ENCODE results near the gene ZMYM3. TPM values are rescaled to one million over a fixed set of nuclear protein-coding genes. Genes with fewer than 3 reads are reported as not detected.
A peak's percentile ranks its signal among the peaks of the same experiment; 100 is the strongest.

ZMYM3 gene
- total RNA-seq, 1 donor from 2014 or later, result 32.1 TPM

- H3K27ac Mint-ChIP-seq (ENCODE audit: unreplicated experiment), result no peak overlapping the region
These were observed 44.2 kb upstream of the ZMYM3 start for GRCh38 chrX:71298119-71298518.

GRCh38 chrX:71296806-71297205 lies 42.9 kb upstream of the ZMYM3 start:
- no peak overlapping the region for H3K4me3 Mint-ChIP-seq (ENCODE audit: unreplicated experiment)
- peak overlapping the region; percentile 66 for H3K27ac Mint-ChIP-seq (ENCODE audit: unreplicated experiment)
- H3K27me3 Mint-ChIP-seq (ENCODE audit: low read depth), result no peaks in the 10 kb centered on the region
- peaks cover 48% of the 10 kb centered on the region for H3K36me3 Mint-ChIP-seq (ENCODE audit: low read depth)
- peaks cover 6% of the 10 kb centered on the region for H3K9me3 Mint-ChIP-seq (ENCODE audit: low read depth)
- H3K4me1 Mint-ChIP-seq (ENCODE audit: low read depth), result peaks cover 29% of the 10 kb centered on the region
- DNase-seq (ENCODE audit: low spot score), result no peak
- TF ChIP-seq CTCF (IDR thresholded peaks at IDR 0.05), result no peak

More at GRCh38 chrX:71298119-71298518, 44.2 kb upstream of the ZMYM3 start:
- H3K4me1 Mint-ChIP-seq (ENCODE audit: low read depth), result peaks cover 17% of the 10 kb centered on the region
- no peak for DNase-seq (ENCODE audit: low spot score)
- peaks cover 46% of the 10 kb centered on the region for H3K36me3 Mint-ChIP-seq (ENCODE audit: low read depth)
- no peak for TF ChIP-seq CTCF (IDR thresholded peaks at IDR 0.05)
- no peak overlapping the region for H3K4me3 Mint-ChIP-seq (ENCODE audit: unreplicated experiment)
- H3K27me3 Mint-ChIP-seq (ENCODE audit: low read depth), result no peaks in the 10 kb centered on the region
- peaks cover 6% of the 10 kb centered on the region for H3K9me3 Mint-ChIP-seq (ENCODE audit: low read depth)

GRCh38 chrX:71292669-71293365 lies 38.9 kb upstream of the ZMYM3 start:
- peaks cover 37% of the 10 kb centered on the region for H3K4me1 Mint-ChIP-seq (ENCODE audit: low read depth)
- H3K27me3 Mint-ChIP-seq (ENCODE audit: low read depth), result no peaks in the 10 kb centered on the region
- TF ChIP-seq CTCF (IDR thresholded peaks at IDR 0.05), result no peak
- H3K36me3 Mint-ChIP-seq (ENCODE audit: low read depth), result peaks cover 30% of the 10 kb centered on the region
- DNase-seq (ENCODE audit: low spot score), result no peak
- peaks cover 6% of the 10 kb centered on the region for H3K9me3 Mint-ChIP-seq (ENCODE audit: low read depth)
- H3K27ac Mint-ChIP-seq (ENCODE audit: unreplicated experiment), result peak overlapping the region; percentile 78
- H3K4me3 Mint-ChIP-seq (ENCODE audit: unreplicated experiment), result no peak overlapping the region

- no peak for DNase-seq (ENCODE audit: low spot score)
- no peak overlapping the region for H3K4me3 Mint-ChIP-seq (ENCODE audit: unreplicated experiment)
- H3K27ac Mint-ChIP-seq (ENCODE audit: unreplicated experiment), result peak overlapping the region; percentile 78
- H3K36me3 Mint-ChIP-seq (ENCODE audit: low read depth), result peaks cover 20% of the 10 kb centered on the region
- no peak for TF ChIP-seq CTCF (IDR thresholded peaks at IDR 0.05)
- H3K9me3 Mint-ChIP-seq (ENCODE audit: low read depth), result peaks cover 4% of the 10 kb centered on the region
- H3K4me1 Mint-ChIP-seq (ENCODE audit: low read depth), result peaks cover 43% of the 10 kb centered on the region
- no peaks in the 10 kb centered on the region for H3K27me3 Mint-ChIP-seq (ENCODE audit: low read depth)
These were observed 37.4 kb upstream of the ZMYM3 start for GRCh38 chrX:71291381-71291780.

GRCh38 chrX:71285929-71286328 lies 32.0 kb upstream of the ZMYM3 start:
- TF ChIP-seq CTCF (IDR thresholded peaks at IDR 0.05), result no peak
- Mint-ChIP-seq H3K9me3 (ENCODE audit: low read depth) (no peaks in the 10 kb centered on the region), H3K4me1 (ENCODE audit: low read depth) (peaks cover 37% of the 10 kb centered on the region), H3K36me3 (ENCODE audit: low read depth) (peaks cover 4% of the 10 kb centered on the region), H3K4me3 (ENCODE audit: unreplicated experiment) (peak overlapping the region; percentile 92), H3K27ac (ENCODE audit: unreplicated experiment) (peak overlapping the region; percentile 17), H3K27me3 (ENCODE audit: low read depth) (no peaks in the 10 kb centered on the region)
- no peak for DNase-seq (ENCODE audit: low spot score)
